Calu3 (cell line): ENCODE results near the gene BGLAP. TPM values are rescaled to one million over a fixed set of nuclear protein-coding genes. Genes with fewer than 3 reads are reported as not detected.

Experiments used
- BruUV-seq: library from RNA; stranded (reverse); fragments of 400-500 nt; replicated peaks from 2 replicates; lab custom pipeline; 2021; lab: Mats Ljungman, UMichigan
- CTCF ChIA-PET: fragments of 300-600 bp; sonication (Branson Sonifier 250); formaldehyde crosslinking; loops from one replicate; lab custom pipeline; 2022; ENCODE audit warnings: antibody characterized with exemption; lab: Charles Lee
- DNase-seq: peaks from one replicate; pipeline ENCODE4 v3.0.0; 2022
- H3K27ac Mint-ChIP-seq: one replicate; pipeline ENCODE4 v1.8.0; 2022; ENCODE audit warnings: mixed read lengths; ENCODE audit not compliant: unreplicated experiment
- H3K27me3 Mint-ChIP-seq: one replicate; pipeline ENCODE4 v1.8.0; 2022; ENCODE audit warnings: mixed read lengths; ENCODE audit not compliant: unreplicated experiment
- H3K36me3 Mint-ChIP-seq: one replicate; pipeline ENCODE4 v1.8.0; 2022; ENCODE audit warnings: mild to moderate bottlenecking, moderate library complexity, mixed read lengths; ENCODE audit not compliant: insufficient read depth, unreplicated experiment
- H3K4me1 Mint-ChIP-seq: one replicate; pipeline ENCODE4 v1.8.0; 2022; ENCODE audit warnings: mild to moderate bottlenecking, low read depth, mixed read lengths; ENCODE audit not compliant: unreplicated experiment
- H3K4me3 Mint-ChIP-seq: one replicate; pipeline ENCODE4 v1.8.0; 2022; ENCODE audit warnings: mild to moderate bottlenecking, low read depth, moderate library complexity, mixed read lengths; ENCODE audit not compliant: unreplicated experiment
- H3K9me3 Mint-ChIP-seq: one replicate; pipeline ENCODE4 v1.8.0; 2022; ENCODE audit warnings: low read depth, mixed read lengths; ENCODE audit not compliant: unreplicated experiment
- CTCF ChIP-seq: fragments of 200-600 bp; IDR thresholded peaks from one replicate; pipeline ENCODE4 v1.8.0; 2022; ENCODE audit warnings: antibody characterized with exemption; ENCODE audit not compliant: unreplicated experiment
- intact Hi-C: fragments of 100-400 bp; cut with micrococcal nuclease; formaldehyde crosslinking; loops from one replicate; pipeline ENCODE4 v1.10.0; 2022; ENCODE audit not compliant: unreplicated experiment
- total RNA-seq: library from RNA; stranded (reverse); gene quantifications from 2 replicates; pipeline ENCODE4 v1.2.3, GENCODE V29; 2022

Gene BGLAP
- total RNA-seq, 1 experiment from 2014 or later, result 2.6 TPM

GRCh38 chr1:156226116-156226538 is 15.9 kb upstream of the BGLAP start:
- Mint-ChIP-seq H3K36me3 (peaks cover 17% of the 10 kb centered on the region), H3K27ac (no peak overlapping the region), H3K27me3 (no peaks in the 10 kb centered on the region), H3K9me3 (no peaks in the 10 kb centered on the region), H3K4me3 (no peak overlapping the region), H3K4me1 (peaks cover 17% of the 10 kb centered on the region)
- CTCF ChIA-PET, result interaction anchor here (1.9 kb wide), 1 partner anchor 79 kb away, joined by 55 read pairs; no protein-coding TSS in a partner anchor
- DNase-seq, result no peak
- intact Hi-C loops, result no loop called here
- TF ChIP-seq CTCF, result no peak
- BruUV-seq, result no TSS peak

GRCh38 chr1:156226782-156227181 is 15.2 kb upstream of the BGLAP start:
- no peak overlapping the region for H3K4me3 Mint-ChIP-seq
- no peaks in the 10 kb centered on the region for H3K9me3 Mint-ChIP-seq
- CTCF ChIA-PET, result interaction anchor here (0.7 kb wide), 1 partner anchor 144 kb away, joined by 3 read pairs; no protein-coding TSS in a partner anchor
- no peak for TF ChIP-seq CTCF
- no peak for DNase-seq
- peaks cover 15% of the 10 kb centered on the region for H3K36me3 Mint-ChIP-seq
- peaks cover 17% of the 10 kb centered on the region for H3K4me1 Mint-ChIP-seq
- no peak overlapping the region for H3K27ac Mint-ChIP-seq
- intact Hi-C loops, result no loop called here
- no TSS peak for BruUV-seq
- H3K27me3 Mint-ChIP-seq, result no peaks in the 10 kb centered on the region

GRCh38 chr1:156228501-156228900 is 13.5 kb upstream of the BGLAP start:
- H3K36me3 Mint-ChIP-seq, result peaks cover 15% of the 10 kb centered on the region

GRCh38 chr1:156229809-156230472 is 12.0 kb upstream of the BGLAP start:
- Mint-ChIP-seq H3K27me3 (no peaks in the 10 kb centered on the region), H3K9me3 (no peaks in the 10 kb centered on the region), H3K4me1 (no peaks in the 10 kb centered on the region), H3K4me3 (no peak overlapping the region), H3K36me3 (peaks cover 21% of the 10 kb centered on the region), H3K27ac (no peak overlapping the region)
- CTCF ChIA-PET, result interaction anchor here (1.0 to 1.4 kb wide), 2 partner anchors 18 to 84 kb away, joined by 3 to 9 read pairs; partner anchors contain the start of gene PAQR6
- no peak for TF ChIP-seq CTCF
- intact Hi-C loops, result no loop called here
- BruUV-seq, result no TSS peak
- no peak for DNase-seq

More at GRCh38 chr1:156228501-156228900, 13.5 kb upstream of the BGLAP start:
- intact Hi-C loops, result no loop called here
- no peak for DNase-seq
- H3K27me3 Mint-ChIP-seq, result no peaks in the 10 kb centered on the region
- no TSS peak for BruUV-seq
- CTCF ChIA-PET, result interaction anchor here (0.7 kb wide), 1 partner anchor 56 kb away, joined by 4 read pairs; the partner anchor contains the start of gene TMEM79
- H3K4me1 Mint-ChIP-seq, result peaks cover 4% of the 10 kb centered on the region
- H3K9me3 Mint-ChIP-seq, result no peaks in the 10 kb centered on the region
- TF ChIP-seq CTCF, result no peak
- H3K27ac Mint-ChIP-seq, result no peak overlapping the region
- no peak overlapping the region for H3K4me3 Mint-ChIP-seq
